K562 (cell line): ENCODE measurements around the gene DUSP10. TPM values are rescaled to one million over a fixed set of nuclear protein-coding genes. Genes with fewer than 3 reads are reported as not detected.

Source experiments
- ARID1B ChIP-seq: fragments of 450-650 bp; IDR thresholded peaks from 2 replicates; pipeline ENCODE4 v1.6.1; 2016; ENCODE audit warnings: antibody characterized with exemption, mild to moderate bottlenecking, inconsistent platforms
- E2F1 ChIP-seq: sonication (generic); formaldehyde crosslinking; IDR thresholded peaks from 2 replicates; pipeline ENCODE4 v1.8.1; 2023; ENCODE audit warnings: mild to moderate bottlenecking, missing genetic modification reagents, moderate library complexity
- NR3C1 ChIP-seq: sonication (generic); formaldehyde crosslinking; IDR thresholded peaks from 2 replicates; pipeline ENCODE4 v1.8.1; 2022; ENCODE audit warnings: missing genetic modification reagents
- POLR2B ChIP-seq: fragments of 450-650 bp; IDR thresholded peaks from 2 replicates; pipeline ENCODE4 v1.6.1; 2018; ENCODE audit warnings: low read depth; ENCODE audit not compliant: partially characterized antibody
- RB1 ChIP-seq: fragments of 450-650 bp; IDR thresholded peaks from 2 replicates; pipeline ENCODE4 v1.6.1; 2017; ENCODE audit warnings: low read depth, mild to moderate bottlenecking
- RBM34 ChIP-seq: fragments of 200-400 bp; formaldehyde crosslinking; IDR thresholded peaks from 2 replicates; pipeline ENCODE4 v1.6.1; 2018; ENCODE audit warnings: low read length, borderline replicate concordance; ENCODE audit not compliant: insufficient read depth
- TAF15 ChIP-seq: fragments of 200-400 bp; formaldehyde crosslinking; IDR thresholded peaks from 2 replicates; pipeline ENCODE4 v1.6.1; 2017; ENCODE audit warnings: mild to moderate bottlenecking, low read depth, low read length, moderate library complexity
- TCF7 ChIP-seq: sonication (generic); IDR thresholded peaks from 2 replicates; pipeline ENCODE4 v1.6.1; 2016; ENCODE audit warnings: antibody characterized with exemption, borderline replicate concordance
- WHSC1 ChIP-seq: IDR thresholded peaks from one replicate; pipeline ENCODE4 v1.6.1; 2012; ENCODE audit warnings: low read length, control low read depth, inconsistent platforms
- ZNF57 ChIP-seq: fragments of 450-650 bp; formaldehyde crosslinking; IDR thresholded peaks from 2 replicates; pipeline ENCODE4 v1.4.0; 2020; ENCODE audit warnings: mild to moderate bottlenecking, moderate library complexity
- ZNF764 ChIP-seq: fragments of 250-450 bp; sonication (Bioruptor Pico); IDR thresholded peaks from 2 replicates; pipeline ENCODE4 v1.4.0; 2020; ENCODE audit warnings: low read depth, mild to moderate bottlenecking, moderate library complexity
- polyA plus RNA-seq, 8 experiments: library from polyadenylated mRNA; depleted of rRNA in 4 of 8; stranded (reverse) in 5 of 8; unstranded in 3 of 8; fragments of >200 nt; fragmentation: Nextera tagmentation in 2 of 8; fragmentation: Illumina TruSeq in 1 of 8; extraction: Ambion mirVana in 2 of 8; extraction: Trizol in 1 of 8; gene quantifications; 2 replicates each; pipeline versions ENCODE4 v1.2.1 to v1.2.3, GENCODE V29; 2011 to 2014; ENCODE audit warnings: inconsistent platforms in 1 of 8, missing spikeins in 1 of 8
- total RNA-seq, 7 experiments: library from RNA; depleted of rRNA in 6 of 7; stranded (reverse); fragments of >200 nt in 6 of 7; fragmentation: Illumina TruSeq in 2 of 7; extraction: Trizol in 2 of 7; gene quantifications; 2 replicates each; pipeline versions ENCODE4 v1.2.1 to v1.2.3, GENCODE V29; 2011 to 2021; ENCODE audit warnings: low replicate concordance in 1 of 7
- TF ChIP-seq, protein P1 (sequence below): fragments of 250-450 bp; sonication (Bioruptor Pico); IDR thresholded peaks from 2 replicates; pipeline ENCODE4 v1.8.0; 2022; ENCODE audit warnings: inconsistent platforms
- TF ChIP-seq, protein P2 (sequence below): sonication (generic); formaldehyde crosslinking; IDR thresholded peaks from 2 replicates; pipeline ENCODE4 v1.8.1; 2023; ENCODE audit warnings: missing genetic modification reagents, mild to moderate bottlenecking, borderline replicate concordance

DUSP10 gene
- total and polyA plus RNA-seq, 9 of the 15 experiments (the other 6 are each of a cell fraction or from before 2014, with no cell fraction given): 1.7 to 8.3 (median 6.1) TPM

DNA sequence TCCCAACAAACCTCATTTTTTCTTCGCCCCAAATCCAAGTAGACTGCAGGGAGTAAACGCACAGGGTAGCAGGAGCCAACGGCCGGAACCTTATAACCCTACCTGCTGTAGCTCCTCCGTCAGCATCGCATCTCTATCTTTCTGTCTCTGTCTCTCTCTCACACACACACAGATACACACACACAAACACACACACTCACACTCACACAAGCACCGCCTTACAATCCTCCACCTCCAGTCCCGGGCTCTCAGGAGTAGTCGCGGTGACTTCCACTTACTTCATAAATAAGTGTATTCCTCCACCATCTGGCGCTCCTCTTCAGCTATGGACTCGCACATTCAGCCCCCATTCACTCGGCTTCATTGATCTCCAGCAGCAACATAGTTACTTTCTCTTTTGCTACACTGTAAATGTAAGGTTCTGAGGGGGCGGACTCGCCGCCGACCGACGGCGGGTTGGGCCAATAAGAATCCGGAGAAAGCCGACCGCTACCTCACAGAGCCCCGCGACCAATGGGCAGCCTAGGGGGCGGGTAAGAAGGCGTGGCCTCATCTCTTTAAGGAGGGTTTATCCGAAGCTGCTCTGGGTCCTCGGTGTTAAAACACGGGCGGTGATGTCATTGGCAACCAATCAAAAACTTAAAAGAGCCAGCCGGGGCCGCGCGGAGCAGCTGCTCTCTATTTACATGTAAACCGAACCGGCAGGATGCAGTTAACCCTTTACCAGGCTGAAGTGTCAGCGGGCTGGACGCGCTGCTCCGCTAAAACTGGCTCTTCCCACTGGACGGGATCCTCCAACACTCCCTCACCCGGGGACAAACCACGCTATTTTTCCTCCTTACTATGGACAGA lies at the start of gene DUSP10 (continued):
- TF ChIP-seq, protein P1, sequence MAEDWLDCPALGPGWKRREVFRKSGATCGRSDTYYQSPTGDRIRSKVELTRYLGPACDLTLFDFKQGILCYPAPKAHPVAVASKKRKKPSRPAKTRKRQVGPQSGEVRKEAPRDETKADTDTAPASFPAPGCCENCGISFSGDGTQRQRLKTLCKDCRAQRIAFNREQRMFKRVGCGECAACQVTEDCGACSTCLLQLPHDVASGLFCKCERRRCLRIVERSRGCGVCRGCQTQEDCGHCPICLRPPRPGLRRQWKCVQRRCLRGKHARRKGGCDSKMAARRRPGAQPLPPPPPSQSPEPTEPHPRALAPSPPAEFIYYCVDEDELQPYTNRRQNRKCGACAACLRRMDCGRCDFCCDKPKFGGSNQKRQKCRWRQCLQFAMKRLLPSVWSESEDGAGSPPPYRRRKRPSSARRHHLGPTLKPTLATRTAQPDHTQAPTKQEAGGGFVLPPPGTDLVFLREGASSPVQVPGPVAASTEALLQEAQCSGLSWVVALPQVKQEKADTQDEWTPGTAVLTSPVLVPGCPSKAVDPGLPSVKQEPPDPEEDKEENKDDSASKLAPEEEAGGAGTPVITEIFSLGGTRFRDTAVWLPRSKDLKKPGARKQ (CRISPR knock-in tag): no peak
- TF ChIP-seq E2F1 (CRISPR knock-in tag): no peak
- TF ChIP-seq POLR2B: peak; percentile 70
- no peak for TF ChIP-seq WHSC1
- TF ChIP-seq ZNF57 (CRISPR knock-in tag): no peak
- no peak for TF ChIP-seq RBM34
- TF ChIP-seq, protein P2, sequence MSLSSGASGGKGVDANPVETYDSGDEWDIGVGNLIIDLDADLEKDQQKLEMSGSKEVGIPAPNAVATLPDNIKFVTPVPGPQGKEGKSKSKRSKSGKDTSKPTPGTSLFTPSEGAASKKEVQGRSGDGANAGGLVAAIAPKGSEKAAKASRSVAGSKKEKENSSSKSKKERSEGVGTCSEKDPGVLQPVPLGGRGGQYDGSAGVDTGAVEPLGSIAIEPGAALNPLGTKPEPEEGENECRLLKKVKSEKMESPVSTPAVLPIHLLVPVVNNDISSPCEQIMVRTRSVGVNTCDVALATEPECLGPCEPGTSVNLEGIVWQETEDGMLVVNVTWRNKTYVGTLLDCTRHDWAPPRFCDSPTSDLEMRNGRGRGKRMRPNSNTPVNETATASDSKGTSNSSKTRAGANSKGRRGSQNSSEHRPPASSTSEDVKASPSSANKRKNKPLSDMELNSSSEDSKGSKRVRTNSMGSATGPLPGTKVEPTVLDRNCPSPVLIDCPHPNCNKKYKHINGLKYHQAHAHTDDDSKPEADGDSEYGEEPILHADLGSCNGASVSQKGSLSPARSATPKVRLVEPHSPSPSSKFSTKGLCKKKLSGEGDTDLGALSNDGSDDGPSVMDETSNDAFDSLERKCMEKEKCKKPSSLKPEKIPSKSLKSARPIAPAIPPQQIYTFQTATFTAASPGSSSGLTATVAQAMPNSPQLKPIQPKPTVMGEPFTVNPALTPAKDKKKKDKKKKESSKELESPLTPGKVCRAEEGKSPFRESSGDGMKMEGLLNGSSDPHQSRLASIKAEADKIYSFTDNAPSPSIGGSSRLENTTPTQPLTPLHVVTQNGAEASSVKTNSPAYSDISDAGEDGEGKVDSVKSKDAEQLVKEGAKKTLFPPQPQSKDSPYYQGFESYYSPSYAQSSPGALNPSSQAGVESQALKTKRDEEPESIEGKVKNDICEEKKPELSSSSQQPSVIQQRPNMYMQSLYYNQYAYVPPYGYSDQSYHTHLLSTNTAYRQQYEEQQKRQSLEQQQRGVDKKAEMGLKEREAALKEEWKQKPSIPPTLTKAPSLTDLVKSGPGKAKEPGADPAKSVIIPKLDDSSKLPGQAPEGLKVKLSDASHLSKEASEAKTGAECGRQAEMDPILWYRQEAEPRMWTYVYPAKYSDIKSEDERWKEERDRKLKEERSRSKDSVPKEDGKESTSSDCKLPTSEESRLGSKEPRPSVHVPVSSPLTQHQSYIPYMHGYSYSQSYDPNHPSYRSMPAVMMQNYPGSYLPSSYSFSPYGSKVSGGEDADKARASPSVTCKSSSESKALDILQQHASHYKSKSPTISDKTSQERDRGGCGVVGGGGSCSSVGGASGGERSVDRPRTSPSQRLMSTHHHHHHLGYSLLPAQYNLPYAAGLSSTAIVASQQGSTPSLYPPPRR: no peak
- TF ChIP-seq ZNF764: no peak
- TF ChIP-seq TAF15: no peak
- TF ChIP-seq ARID1B: peak; percentile 56
- TF ChIP-seq NR3C1: no peak
- TF ChIP-seq TCF7: no peak
- TF ChIP-seq RB1: no peak
